HepG2 (cell line): ENCODE measurements around the gene C1orf50. TPM values are rescaled to one million over a fixed set of nuclear protein-coding genes. Genes with fewer than 3 reads are reported as not detected.

Source experiments
- ATAC-seq: fragments of 200-7000 bp; cut with Tn5 transposase; 3 replicates; pipeline ENCODE4 v1.9.1; 2020; ENCODE audit warnings: mild to moderate bottlenecking, moderate library complexity
- BruUV-seq: library from RNA; stranded (reverse); fragments of 400-500 nt; replicated peaks from 2 replicates; lab custom pipeline; 2021; lab: Mats Ljungman, UMichigan
- CTCF ChIA-PET: fragments of 300-600 bp; formaldehyde crosslinking; extraction: SDS; loops from one replicate; lab custom pipeline; 2021; ENCODE audit warnings: low total read pairs, inconsistent platforms, low intra/inter-chr PET ratio; lab: Yijun Ruan, JAX
- POLR2A ChIA-PET: fragments of 350-600 bp; sonication (Branson Sonifier 250); formaldehyde crosslinking; loops from one replicate; lab custom pipeline; 2020; ENCODE audit warnings: antibody characterized with exemption, inconsistent platforms; lab: Yijun Ruan, JAX
- DNase-seq: peaks from one replicate; pipeline ENCODE4 v3.0.0-alpha.2; 2015; ENCODE audit warnings: low spot score
- FAIRE-seq: peaks from 3 replicates; lab custom pipeline; 2011; peaks lifted over from hg19 to GRCh38; lab: Jason Lieb, UNC
- H2AFZ ChIP-seq: one replicate; pipeline ENCODE4 v1.6.1; 2011; ENCODE audit warnings: low read length, inconsistent platforms
- H3K27ac ChIP-seq: fragments of 300-600 bp; 3 replicates; pipeline ENCODE4 v1.8.0; 2011; ENCODE audit warnings: mixed run types, mild to moderate bottlenecking, mixed read lengths, low read length, inconsistent platforms; ENCODE audit not compliant: insufficient read depth; ENCODE audit errors: extremely low read length
- H3K27me3 ChIP-seq, 2 experiments: fragments of 200-600 bp in 1 of 2; 2 replicates in 1 of 2; 3 replicates in 1 of 2; pipeline versions ENCODE4 v1.6.0 to v1.8.0; 2011; ENCODE audit warnings: low read length in 2 of 2, mild to moderate bottlenecking in 2 of 2, moderate library complexity in 2 of 2, inconsistent platforms in 1 of 2; ENCODE audit not compliant: insufficient read depth in 2 of 2, control insufficient read depth in 1 of 2
- H3K36me3 ChIP-seq, 2 experiments: fragments of 200-600 bp in 1 of 2; replicated peaks in 1 of 2; 2 replicates in 1 of 2; 3 replicates in 1 of 2; pipeline versions ENCODE4 v1.5.1 to v1.8.0; 2011; ENCODE audit warnings: low read length in 2 of 2, inconsistent platforms in 1 of 2; ENCODE audit not compliant: insufficient read depth in 2 of 2, control insufficient read depth in 1 of 2
- H3K4me1 ChIP-seq: 2 replicates; pipeline ENCODE4 v1.5.1; 2012; ENCODE audit warnings: low read length, inconsistent platforms; ENCODE audit not compliant: insufficient read depth
- H3K4me2 ChIP-seq: 2 replicates; pipeline ENCODE4 v1.6.0; 2011; ENCODE audit warnings: low read depth, low read length, inconsistent platforms
- H3K4me3 ChIP-seq, 3 experiments: fragments of 200-600 bp in 1 of 3; sonication (generic), shearing (Covaris generic) in 1 of 3; replicated peaks in 1 of 3; 2 replicates each; pipeline ENCODE4 v1.5.1; 2011 to 2016; ENCODE audit warnings: low read length in 3 of 3, inconsistent platforms in 2 of 3, low read depth in 2 of 3, mild to moderate bottlenecking in 2 of 3, control low read depth in 1 of 3, mixed read lengths in 1 of 3; ENCODE audit not compliant: insufficient read depth in 1 of 3
- H3K79me2 ChIP-seq: one replicate; pipeline ENCODE4 v1.6.1; 2011; ENCODE audit warnings: low read length, inconsistent platforms; ENCODE audit not compliant: insufficient read depth
- H3K9ac ChIP-seq: 2 replicates; pipeline ENCODE4 v1.6.0; 2011; ENCODE audit warnings: mild to moderate bottlenecking, low read depth, low read length, inconsistent platforms; ENCODE audit not compliant: insufficient read depth
- H3K9me3 ChIP-seq: 2 replicates; pipeline ENCODE4 v1.5.1; 2012; ENCODE audit warnings: mild to moderate bottlenecking, low read length
- H4K20me1 ChIP-seq: 2 replicates; pipeline ENCODE4 v1.6.0; 2011; ENCODE audit warnings: inconsistent platforms, mild to moderate bottlenecking, low read length, moderate library complexity; ENCODE audit not compliant: insufficient read depth
- ARHGAP35 ChIP-seq: sonication (generic); formaldehyde crosslinking; IDR thresholded peaks from 2 replicates; pipeline ENCODE4 v1.9.0; 2022; ENCODE audit warnings: mild to moderate bottlenecking, inconsistent platforms, moderate library complexity, missing genetic modification reagents, borderline replicate concordance
- TRIM24 ChIP-seq: sonication (generic); formaldehyde crosslinking; IDR thresholded peaks from 2 replicates; pipeline ENCODE4 v1.8.0; 2022; ENCODE audit warnings: mild to moderate bottlenecking, missing genetic modification reagents
- ZEB1 ChIP-seq: IDR thresholded peaks from 2 replicates; pipeline ENCODE4 v1.6.1; 2012; ENCODE audit warnings: mild to moderate bottlenecking, low read depth, inconsistent platforms; ENCODE audit not compliant: insufficient replicate concordance
- ZNF121 ChIP-seq: sonication (generic); formaldehyde crosslinking; IDR thresholded peaks from 2 replicates; pipeline ENCODE4 v1.5.0; 2020; ENCODE audit warnings: mild to moderate bottlenecking, missing genetic modification reagents
- WGBS: methylation state at CpG from one replicate; pipeline ENCODE4 v1.1.6; 2017; ENCODE audit warnings: low lambda C conversion rate; 5-methylcytosine and 5-hydroxymethylcytosine counted together
- in situ Hi-C: cut with HindIII; loops from 2 replicates; pipeline ENCODE4 v1.10.0; 2017; ENCODE audit warnings: low pct_unique_long_range_greater_than_20kb; ENCODE audit not compliant: extremely low pct_ligation_motif_present
- intact Hi-C: fragments of 100-400 bp; cut with micrococcal nuclease; formaldehyde crosslinking; loops from one replicate; pipeline ENCODE4 v1.10.0; 2022; ENCODE audit not compliant: unreplicated experiment
- polyA plus RNA-seq, 8 experiments: library from polyadenylated mRNA; depleted of rRNA in 3 of 8; stranded (reverse) in 7 of 8; unstranded in 1 of 8; fragments of >200 nt; fragmentation: Illumina TruSeq in 4 of 8; extraction: Trizol in 4 of 8; gene quantifications; 2 replicates each; pipeline versions ENCODE4 v1.2.1 to v1.2.3, GENCODE V29; 2011 to 2016; ENCODE audit warnings: low read depth in 4 of 8, missing spikeins in 1 of 8, mixed read lengths in 1 of 8; ENCODE audit not compliant: insufficient read depth in 1 of 8
- total RNA-seq, 5 experiments: library from RNA; depleted of rRNA; stranded (reverse); fragments of >200 nt; fragmentation: Illumina TruSeq; extraction: Trizol; gene quantifications; 2 replicates each; pipeline ENCODE4 v1.2.3, GENCODE V29; 2016; ENCODE audit warnings: low read depth in 1 of 5
- TF ChIP-seq, protein P1 (sequence below): sonication (generic); formaldehyde crosslinking; IDR thresholded peaks from 2 replicates; pipeline ENCODE4 v1.4.0; 2020; ENCODE audit warnings: missing genetic modification reagents

Gene C1orf50
- total and polyA plus RNA-seq, 2 of the 13 experiments (the other 11 are each of a cell fraction or from before 2014, with no cell fraction given) = 4.3 to 4.8 TPM

DNA sequence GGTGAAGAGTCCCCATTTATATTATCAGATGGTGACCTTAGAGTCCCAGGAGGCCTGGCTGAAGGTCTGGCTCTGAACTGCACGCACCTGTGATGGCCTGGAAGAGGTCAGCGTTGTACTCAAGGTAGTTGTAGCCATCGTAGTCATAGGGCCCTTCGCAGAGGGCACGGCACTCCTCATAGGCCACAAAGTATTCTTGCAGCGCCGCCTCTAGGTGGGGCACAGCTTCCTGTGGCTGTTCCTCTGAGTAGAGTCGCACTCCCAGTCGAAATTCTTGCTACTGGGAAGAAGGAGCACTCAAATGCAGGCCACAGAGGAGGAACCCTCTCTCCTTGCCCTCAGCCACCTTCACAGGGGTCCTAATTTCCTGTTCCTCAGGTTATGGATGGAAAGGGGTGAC, 7.9 kb upstream of the C1orf50 start:
- Histone ChIP-seq H3K27me3 (no peaks in the 10 kb centered on the region), H3K9me3 (no peaks in the 10 kb centered on the region), H3K4me1 (peaks cover 22% of the 10 kb centered on the region), H3K36me3 (peaks cover 21 to 62% of the 10 kb centered on the region in 2 experiments), H2AFZ (no peak overlapping the region), H3K4me2 (no peak overlapping the region), H4K20me1 (no peaks in the 10 kb centered on the region), H3K27ac (no peak overlapping the region), H3K79me2 (peaks cover 6% of the 10 kb centered on the region), H3K4me3 (no peak overlapping the region), H3K9ac (no peak overlapping the region)
- TF ChIP-seq ZEB1 = no peak
- TF ChIP-seq, protein P1, sequence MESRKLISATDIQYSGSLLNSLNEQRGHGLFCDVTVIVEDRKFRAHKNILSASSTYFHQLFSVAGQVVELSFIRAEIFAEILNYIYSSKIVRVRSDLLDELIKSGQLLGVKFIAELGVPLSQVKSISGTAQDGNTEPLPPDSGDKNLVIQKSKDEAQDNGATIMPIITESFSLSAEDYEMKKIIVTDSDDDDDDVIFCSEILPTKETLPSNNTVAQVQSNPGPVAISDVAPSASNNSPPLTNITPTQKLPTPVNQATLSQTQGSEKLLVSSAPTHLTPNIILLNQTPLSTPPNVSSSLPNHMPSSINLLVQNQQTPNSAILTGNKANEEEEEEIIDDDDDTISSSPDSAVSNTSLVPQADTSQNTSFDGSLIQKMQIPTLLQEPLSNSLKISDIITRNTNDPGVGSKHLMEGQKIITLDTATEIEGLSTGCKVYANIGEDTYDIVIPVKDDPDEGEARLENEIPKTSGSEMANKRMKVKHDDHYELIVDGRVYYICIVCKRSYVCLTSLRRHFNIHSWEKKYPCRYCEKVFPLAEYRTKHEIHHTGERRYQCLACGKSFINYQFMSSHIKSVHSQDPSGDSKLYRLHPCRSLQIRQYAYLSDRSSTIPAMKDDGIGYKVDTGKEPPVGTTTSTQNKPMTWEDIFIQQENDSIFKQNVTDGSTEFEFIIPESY = peak; percentile 97
- in situ Hi-C loops (no loop called here), intact Hi-C loops (no loop called here)
- ATAC-seq (no peak), FAIRE-seq (no peak), DNase-seq (no peak)
- 90% methylated on average over 4 of the region's 9 CpGs for WGBS
- ChIA-PET POLR2A (no interaction called here), CTCF (no interaction called here)
- BruUV-seq = no TSS peak

DNA sequence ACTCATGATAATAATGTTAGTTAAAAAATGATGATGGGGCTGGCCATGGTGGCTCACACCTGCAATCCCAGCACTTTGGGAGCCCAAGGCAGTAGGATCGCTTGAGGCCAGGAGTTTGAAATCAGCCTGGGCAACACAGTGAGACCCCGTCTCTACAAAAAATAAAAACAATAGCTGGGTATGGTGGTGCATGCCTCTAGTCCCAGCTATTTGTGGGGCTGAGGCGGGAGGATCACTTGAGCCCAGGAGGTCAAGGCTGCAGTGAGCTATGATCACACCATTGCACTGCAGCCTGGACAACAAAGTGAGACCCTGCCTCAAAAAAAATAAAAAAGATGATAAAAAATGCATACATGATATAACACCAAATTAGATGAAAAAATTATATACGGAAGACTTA, 5.5 kb upstream of the C1orf50 start:
- Histone ChIP-seq H3K4me1 (peaks cover 24% of the 10 kb centered on the region), H3K27ac (no peak overlapping the region), H3K9me3 (no peaks in the 10 kb centered on the region), H2AFZ (no peak overlapping the region), H3K4me2 (no peak overlapping the region), H3K9ac (no peak overlapping the region), H3K36me3 (peaks cover 4 to 37% of the 10 kb centered on the region in 2 experiments; a peak in 4 of 5 replicates), H4K20me1 (no peaks in the 10 kb centered on the region; the same call in 1 of the 2 replicates), H3K79me2 (peaks cover 31% of the 10 kb centered on the region), H3K27me3 (no peaks in the 10 kb centered on the region; a peak in 1 of 5 replicates), H3K4me3 (no peak overlapping the region)
- WGBS = 98% methylated on average over 4 of the region's 4 CpGs
- no TSS peak for BruUV-seq
- TF ChIP-seq ARHGAP35 (CRISPR knock-in tag) (no peak), ZNF121 (CRISPR knock-in tag) (peak; percentile 61; the same call in 1 of the 2 replicates), TRIM24 (CRISPR knock-in tag) (no peak)
- DNase-seq = no peak
- ATAC-seq = no peak
- intact Hi-C loops = no loop called here
- ChIA-PET POLR2A (no interaction called here), CTCF (no interaction called here)
- in situ Hi-C loops = no loop called here
- FAIRE-seq = no peak
